CD4-positive, alpha-beta T cell (primary cell): Measurements from ENCODE around the gene TRAIP. TPM values are rescaled to one million over a fixed set of nuclear protein-coding genes. Genes with fewer than 3 reads are reported as not detected.

Source experiments
- ATAC-seq: fragments of 200-7000 bp; cut with Tn5 transposase; one replicate; pipeline ENCODE4 v1.10.0; 2022; ENCODE audit warnings: mild to moderate bottlenecking; ENCODE audit not compliant: poor library complexity
- CTCF ChIA-PET: fragments of 350-600 bp; sonication (Branson Sonifier 250); formaldehyde crosslinking; loops from one replicate; lab custom pipeline; 2021; ENCODE audit warnings: antibody characterized with exemption, inconsistent platforms; lab: Charles Lee
- POLR2A ChIA-PET: fragments of 350-600 bp; sonication (Branson Sonifier 250); formaldehyde crosslinking; loops from one replicate; lab custom pipeline; 2021; ENCODE audit warnings: antibody characterized with exemption, inconsistent platforms; lab: Charles Lee
- DNase-seq, 14 experiments: peaks; one replicate each; pipeline ENCODE4 v3.0.0-alpha.2; 2013 to 2020; ENCODE audit warnings: mixed read lengths in 2 of 14
- H3K27ac ChIP-seq, 2 donors: one replicate each; pipeline versions ENCODE4 v1.5.1 to v1.7.0; 2013; ENCODE audit warnings: low read length in 2 of 2, low read depth in 1 of 2, mild to moderate bottlenecking in 1 of 2
- H3K27me3 ChIP-seq, 2 experiments: 1 replicate in 1 of 2; 2 replicates in 1 of 2; pipeline versions ENCODE4 v1.6.1 to v1.7.0; 2013; ENCODE audit warnings: low read length in 2 of 2, control low read depth in 1 of 2, mild to moderate bottlenecking in 1 of 2, moderate library complexity in 1 of 2; ENCODE audit not compliant: insufficient read depth in 2 of 2, control insufficient read depth in 1 of 2
- H3K36me3 ChIP-seq: one replicate; pipeline ENCODE4 v1.6.1; 2013; ENCODE audit warnings: low read length, control low read depth; ENCODE audit not compliant: insufficient read depth
- H3K4me1 ChIP-seq: one replicate; pipeline ENCODE4 v1.6.1; 2013; ENCODE audit warnings: low read length, control low read depth; ENCODE audit not compliant: insufficient read depth
- H3K4me3 ChIP-seq: one replicate; pipeline ENCODE4 v1.5.1; 2013; ENCODE audit warnings: mild to moderate bottlenecking, low read length, moderate library complexity
- H3K9me3 ChIP-seq, 2 experiments: 1 replicate in 1 of 2; 2 replicates in 1 of 2; pipeline versions ENCODE4 v1.6.1 to v1.7.0; 2013; ENCODE audit warnings: low read length in 2 of 2, mild to moderate bottlenecking in 2 of 2, control low read depth in 1 of 2, moderate library complexity in 1 of 2; ENCODE audit not compliant: control insufficient read depth in 1 of 2, insufficient read depth in 1 of 2
- H3K27ac Mint-ChIP-seq: one replicate; pipeline ENCODE4 v1.8.0; 2020; ENCODE audit warnings: mixed read lengths
- H3K27me3 Mint-ChIP-seq: one replicate; pipeline ENCODE4 v1.8.0; 2021; ENCODE audit warnings: mixed read lengths
- H3K36me3 Mint-ChIP-seq: one replicate; pipeline ENCODE4 v1.8.0; 2021; ENCODE audit warnings: low read depth, mixed read lengths
- H3K4me1 Mint-ChIP-seq: one replicate; pipeline ENCODE4 v1.8.0; 2021; ENCODE audit warnings: low read depth, mixed read lengths
- H3K4me3 Mint-ChIP-seq: one replicate; pipeline ENCODE4 v1.8.0; 2020; ENCODE audit warnings: mild to moderate bottlenecking, mixed read lengths
- H3K9me3 Mint-ChIP-seq: one replicate; pipeline ENCODE4 v1.8.0; 2020; ENCODE audit warnings: mixed read lengths
- CTCF ChIP-seq: fragments of 200-600 bp; IDR thresholded peaks from one replicate; pipeline ENCODE4 v1.8.0; 2022; ENCODE audit warnings: antibody characterized with exemption, mild to moderate bottlenecking
- intact Hi-C, 2 experiments: fragments of 100-400 bp; cut with DNase I in 1 of 2; cut with micrococcal nuclease in 1 of 2; formaldehyde crosslinking; loops; one replicate each; pipeline versions ENCODE4 v1.15.1 to v1.9.0; 2023 to 2025; cut with DNase I, micrococcal nuclease
- total RNA-seq, 174 experiments: library from RNA in 2 of 174; stranded (reverse) in 2 of 174; gene quantifications; one replicate each; pipeline ENCODE4 v1.2.3 and lab custom pipeline; 2021 to 2026

TRAIP gene
- total RNA-seq, 2 experiments from 2014 or later, result 2.4 TPM

DNA sequence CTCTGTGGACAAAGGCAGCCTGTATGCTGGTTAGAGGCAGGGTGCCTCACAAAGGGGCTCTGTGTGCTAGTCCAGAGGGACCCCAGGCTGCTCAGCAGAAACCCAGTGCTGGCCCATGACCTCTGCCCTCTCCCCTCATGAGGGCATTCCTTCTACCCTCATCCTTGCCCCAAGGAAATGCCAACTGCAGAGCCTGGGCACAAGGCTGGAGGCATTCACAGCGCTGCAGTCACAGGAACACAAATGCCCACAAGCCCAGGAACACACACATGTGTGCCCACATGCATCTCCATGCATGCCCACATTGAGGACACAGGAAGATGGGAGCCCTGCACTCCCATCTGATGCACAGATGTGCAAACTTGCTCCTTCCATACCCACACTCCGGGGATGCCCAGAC lies 49.5 kb downstream of the TRAIP start:
- H3K4me1 ChIP-seq, result peaks cover 63% of the 10 kb centered on the region

DNA sequence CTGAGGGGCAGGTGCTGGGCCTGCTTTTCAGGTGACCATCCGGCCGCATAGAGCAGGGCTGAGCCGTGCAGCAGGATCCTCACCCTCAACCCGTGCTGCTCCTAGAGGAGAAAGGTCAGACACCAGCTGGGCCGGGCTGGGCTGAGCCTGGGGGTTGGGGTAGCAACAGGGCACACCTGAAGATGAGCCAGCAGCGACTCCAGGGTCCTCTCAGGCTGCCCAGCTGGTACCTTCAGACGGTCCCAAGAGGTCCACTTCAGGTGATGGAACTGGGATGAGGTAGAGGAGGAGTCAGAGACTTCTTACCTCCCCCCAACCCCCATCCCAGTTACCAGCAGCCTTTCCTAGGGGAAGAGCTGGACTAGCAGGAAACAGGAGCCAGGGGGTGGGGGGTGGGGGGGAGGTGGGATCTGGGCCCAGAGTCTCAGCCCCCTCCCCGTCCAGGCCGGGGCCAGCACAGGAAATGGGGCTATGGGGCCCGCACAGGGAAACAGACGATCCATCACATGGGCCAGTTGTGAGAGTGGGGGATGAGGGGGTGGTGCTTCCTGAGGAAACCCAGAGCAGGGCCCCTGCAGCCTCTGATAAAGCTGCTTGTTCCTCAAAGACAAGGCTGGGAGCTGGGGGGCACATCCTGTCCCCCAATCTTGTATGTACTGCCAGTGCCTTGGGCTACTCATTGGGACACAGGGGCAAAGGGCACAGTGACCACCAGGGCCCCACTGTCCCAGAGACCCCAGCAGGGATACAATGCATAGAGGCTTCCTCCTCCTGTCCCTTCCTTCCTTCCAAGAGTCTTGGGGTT lies 50.3 kb downstream of the TRAIP start:
- DNase-seq, result peak in 4 of 14 experiments; percentile 29 to 55 (median 34)
- no peak for TF ChIP-seq CTCF
- Mint-ChIP-seq H3K36me3 (peaks cover 37% of the 10 kb centered on the region), H3K27ac (peak overlapping the region; percentile 77), H3K4me1 (peaks cover 58% of the 10 kb centered on the region), H3K9me3 (no peaks in the 10 kb centered on the region), H3K27me3 (peaks cover 4% of the 10 kb centered on the region), H3K4me3 (peak overlapping the region; percentile 58)
- peak overlapping the region; percentile 40 to 69 for H3K27ac ChIP-seq
- H3K4me1 ChIP-seq, result peaks cover 59% of the 10 kb centered on the region
- no peaks in the 10 kb centered on the region for H3K27me3 ChIP-seq
- H3K4me3 ChIP-seq, result no peak overlapping the region
- no peak for ATAC-seq
- no peaks in the 10 kb centered on the region for H3K9me3 ChIP-seq
- intact Hi-C loops, result loop anchor here in 1 of 2 experiments (10.0 kb wide), 1 partner anchor 279 kb away; the partner anchor contains the start of gene RBM5
- ChIA-PET CTCF (interaction anchor here (6.2 kb wide), 1 partner anchor 34 kb away, joined by 103 read pairs; no protein-coding TSS in a partner anchor), POLR2A (interaction anchor here (1.0 to 4.7 kb wide), 3 partner anchors 7 to 33 kb away, joined by 4 to 83 read pairs (median 5); partner anchors contain the start of gene UBA7)
- H3K36me3 ChIP-seq, result peaks cover 23% of the 10 kb centered on the region

More for the DNA sequence above, 49.5 kb downstream of the TRAIP start:
- intact Hi-C loops, result loop anchor here in 1 of 2 experiments (10.0 kb wide), 1 partner anchor 278 kb away; the partner anchor contains the start of gene RBM5
- Histone ChIP-seq H3K4me3 (no peak overlapping the region), H3K27me3 (no peaks in the 10 kb centered on the region), H3K36me3 (peaks cover 30% of the 10 kb centered on the region), H3K27ac (peak overlapping the region; percentile 22 to 69), H3K9me3 (no peaks in the 10 kb centered on the region)
- H3K4me1 Mint-ChIP-seq, result peaks cover 63% of the 10 kb centered on the region
- POLR2A ChIA-PET, result interaction anchor here (1.5 kb wide), 1 partner anchor 10 kb away, joined by 5 read pairs; no protein-coding TSS in a partner anchor
- CTCF ChIA-PET, result interaction anchor here (6.2 kb wide), 1 partner anchor 34 kb away, joined by 103 read pairs; no protein-coding TSS in a partner anchor
- ATAC-seq, result no peak
- H3K27me3 Mint-ChIP-seq, result peaks cover 4% of the 10 kb centered on the region
- H3K27ac Mint-ChIP-seq, result peak overlapping the region; percentile 77
- peak in 1 of 14 experiments; percentile 6 for DNase-seq
- no peak for TF ChIP-seq CTCF
- peak overlapping the region; percentile 58 for H3K4me3 Mint-ChIP-seq
- H3K36me3 Mint-ChIP-seq, result peaks cover 44% of the 10 kb centered on the region
- H3K9me3 Mint-ChIP-seq, result no peaks in the 10 kb centered on the region

- Histone ChIP-seq H3K36me3 (peaks cover 16% of the 10 kb centered on the region), H3K4me3 (no peak overlapping the region), H3K4me1 (peaks cover 56% of the 10 kb centered on the region), H3K9me3 (no peaks in the 10 kb centered on the region), H3K27ac (peak overlapping the region in 1 of 2 donors; percentile 69), H3K27me3 (no peaks in the 10 kb centered on the region)
- peak in 1 of 14 experiments; percentile 23 for DNase-seq
- H3K27ac Mint-ChIP-seq, result peak overlapping the region; percentile 77
- peak overlapping the region; percentile 85 for H3K4me3 Mint-ChIP-seq
- TF ChIP-seq CTCF, result no peak
- no peaks in the 10 kb centered on the region for H3K9me3 Mint-ChIP-seq
- intact Hi-C loops, result loop anchor here in 1 of 2 experiments (10.0 kb wide), 1 partner anchor 279 kb away; the partner anchor contains the start of gene RBM5
- H3K4me1 Mint-ChIP-seq, result peaks cover 56% of the 10 kb centered on the region
- H3K27me3 Mint-ChIP-seq, result peaks cover 4% of the 10 kb centered on the region
- POLR2A ChIA-PET, result interaction anchor here (1.0 to 4.7 kb wide), 3 partner anchors 8 to 34 kb away, joined by 4 to 83 read pairs (median 5); partner anchors contain the start of gene UBA7
- peaks cover 29% of the 10 kb centered on the region for H3K36me3 Mint-ChIP-seq
- CTCF ChIA-PET, result interaction anchor here (0.6 to 6.2 kb wide), 3 partner anchors 10 to 821 kb away, joined by 3 to 103 read pairs (median 42); partner anchors contain the start of gene UBA7
- no peak for ATAC-seq
Observed at GRCh38 chr3:49805367-49805782, 51.0 kb downstream of the TRAIP start.
